H1 (cell line): Measurements from ENCODE around the gene ZHX3. TPM values are rescaled to one million over a fixed set of nuclear protein-coding genes. Genes with fewer than 3 reads are reported as not detected.

Experiments used
- CTCF ChIA-PET: fragments of 300-600 bp; sonication (Branson Sonifier 250); formaldehyde crosslinking; loops from one replicate; lab custom pipeline; 2021; ENCODE audit not compliant: partially characterized antibody; lab: Charles Lee
- POLR2A ChIA-PET: fragments of 300-600 bp; sonication (Branson Sonifier 250); formaldehyde crosslinking; loops from one replicate; lab custom pipeline; 2021; ENCODE audit warnings: inconsistent platforms; ENCODE audit not compliant: partially characterized antibody; lab: Charles Lee
- DNase-seq, 2 experiments: peaks; one replicate each; pipeline versions ENCODE4 v3.0.0 to v3.0.0-alpha.2; 2010 to 2022; ENCODE audit warnings: low spot score in 2 of 2, low read depth in 1 of 2, mixed read lengths in 1 of 2
- FAIRE-seq: peaks from 2 replicates; lab custom pipeline; 2011; peaks lifted over from hg19 to GRCh38; lab: Jason Lieb, UNC
- H2AFZ ChIP-seq: 2 replicates; pipeline ENCODE4 v1.8.1; 2012; ENCODE audit warnings: low read length, inconsistent platforms
- H2AK5ac ChIP-seq: 2 replicates; pipeline ENCODE4 v1.6.1; 2013; ENCODE audit warnings: low read depth, low read length
- H2BK120ac ChIP-seq: replicated peaks from 2 replicates; pipeline ENCODE3; 2013; ENCODE audit warnings: low read depth, low read length, inconsistent platforms
- H2BK12ac ChIP-seq: 2 replicates; pipeline ENCODE4 v1.6.1; 2013; ENCODE audit warnings: low read depth, low read length
- H2BK15ac ChIP-seq: 2 replicates; pipeline ENCODE4 v1.6.1; 2013; ENCODE audit warnings: low read length
- H2BK20ac ChIP-seq: 2 replicates; pipeline ENCODE4 v1.6.1; 2013; ENCODE audit warnings: low read length
- H2BK5ac ChIP-seq: 2 replicates; pipeline ENCODE4 v1.6.1; 2013; ENCODE audit warnings: low read depth, low read length
- H3K14ac ChIP-seq: 2 replicates; pipeline ENCODE4 v1.6.1; 2013; ENCODE audit warnings: inconsistent platforms; ENCODE audit not compliant: insufficient read length
- H3K18ac ChIP-seq: 2 replicates; pipeline ENCODE4 v1.6.1; 2013; ENCODE audit warnings: low read length; ENCODE audit errors: extremely low read depth
- H3K23ac ChIP-seq: 2 replicates; pipeline ENCODE4 v1.6.1; 2013; ENCODE audit warnings: inconsistent platforms; ENCODE audit not compliant: insufficient read length
- H3K23me2 ChIP-seq: 2 replicates; pipeline ENCODE4 v1.6.1; 2013; ENCODE audit warnings: low read depth, low read length
- H3K27ac ChIP-seq: 2 replicates; pipeline ENCODE4 v1.6.1; 2011; ENCODE audit warnings: low read depth, low read length, inconsistent platforms
- H3K27me3 ChIP-seq, 4 experiments: replicated peaks in 1 of 4; 1 replicate in 1 of 4; 2 replicates in 3 of 4; pipeline versions ENCODE4 v1.6.1 to v1.8.1; 2011 to 2013; ENCODE audit warnings: low read length in 3 of 4, mild to moderate bottlenecking in 3 of 4, inconsistent platforms in 2 of 4, mixed read lengths in 2 of 4, moderate library complexity in 1 of 4; ENCODE audit not compliant: control insufficient read depth in 3 of 4, insufficient read depth in 3 of 4; ENCODE audit errors: extremely low read depth in 1 of 4
- H3K36me3 ChIP-seq, 4 experiments: 2 replicates each; pipeline versions ENCODE4 v1.6.1 to v1.8.1; 2011 to 2013; ENCODE audit warnings: mild to moderate bottlenecking in 4 of 4, low read length in 3 of 4, moderate library complexity in 2 of 4, control low read depth in 1 of 4, inconsistent platforms in 1 of 4; ENCODE audit not compliant: insufficient read depth in 4 of 4, control insufficient read depth in 2 of 4
- H3K4ac ChIP-seq: replicated peaks from 2 replicates; pipeline ENCODE3; 2013; ENCODE audit warnings: low read length, low read depth, mixed read lengths, inconsistent platforms; ENCODE audit not compliant: insufficient read length
- H3K4me1 ChIP-seq, 4 experiments: replicated peaks in 1 of 4; 1 replicate in 1 of 4; 2 replicates in 3 of 4; pipeline versions ENCODE4 v1.6.1 to v1.8.1; 2011 to 2013; ENCODE audit warnings: low read length in 3 of 4, inconsistent platforms in 2 of 4, mixed read lengths in 1 of 4; ENCODE audit not compliant: insufficient read depth in 4 of 4, control insufficient read depth in 3 of 4
- H3K4me2 ChIP-seq, 2 experiments: 2 replicates each; pipeline versions ENCODE4 v1.6.1 to v1.8.1; 2011 to 2013; ENCODE audit warnings: low read depth in 2 of 2, low read length in 2 of 2, control low read depth in 1 of 2, inconsistent platforms in 1 of 2, mild to moderate bottlenecking in 1 of 2; ENCODE audit not compliant: insufficient read depth in 1 of 2
- H3K4me3 ChIP-seq, 4 experiments: fragments of 200-600, 300-600 bp in 1 of 4; sonication (generic), shearing (Covaris generic), sonication (Bioruptor Twin) in 1 of 4; 2 replicates each; pipeline versions ENCODE4 v1.5.1 to v1.8.1; 2011 to 2016; ENCODE audit warnings: low read length in 4 of 4, low read depth in 3 of 4, control low read depth in 2 of 4, inconsistent platforms in 2 of 4, mild to moderate bottlenecking in 2 of 4, mixed read lengths in 1 of 4, moderate library complexity in 1 of 4; ENCODE audit not compliant: insufficient read depth in 2 of 4; ENCODE audit errors: extremely low read depth in 1 of 4
- H3K56ac ChIP-seq: replicated peaks from 2 replicates; pipeline ENCODE3; 2013; ENCODE audit warnings: low read depth, mild to moderate bottlenecking, mixed read lengths, low read length, inconsistent platforms; ENCODE audit not compliant: insufficient read length
- H3K79me1 ChIP-seq: 2 replicates; pipeline ENCODE4 v1.6.1; 2013; ENCODE audit warnings: low read depth, low read length, control low read depth
- H3K79me2 ChIP-seq, 2 experiments: 2 replicates each; pipeline versions ENCODE4 v1.6.1 to v1.8.1; 2012 to 2013; ENCODE audit warnings: low read length in 2 of 2, mild to moderate bottlenecking in 2 of 2, inconsistent platforms in 1 of 2; ENCODE audit not compliant: insufficient read depth in 2 of 2, control insufficient read depth in 1 of 2
- H3K9ac ChIP-seq, 4 experiments: replicated peaks in 1 of 4; 1 replicate in 1 of 4; 2 replicates in 3 of 4; pipeline versions ENCODE4 v1.6.1 to v1.8.1; 2011 to 2013; ENCODE audit warnings: low read depth in 3 of 4, low read length in 3 of 4, control low read depth in 2 of 4, mild to moderate bottlenecking in 2 of 4, moderate library complexity in 2 of 4, inconsistent platforms in 1 of 4; ENCODE audit errors: extremely low read depth in 1 of 4
- H3K9me3 ChIP-seq, 2 experiments: 2 replicates each; pipeline versions ENCODE4 v1.6.1 to v1.8.1; 2012 to 2013; ENCODE audit warnings: mild to moderate bottlenecking in 2 of 2, moderate library complexity in 2 of 2, control low read depth in 1 of 2, inconsistent platforms in 1 of 2, low read depth in 1 of 2, low read length in 1 of 2, mixed read lengths in 1 of 2; ENCODE audit not compliant: insufficient read depth in 2 of 2
- H4K20me1 ChIP-seq, 2 experiments: replicated peaks in 1 of 2; 2 replicates each; pipeline versions ENCODE3 to v1.8.1; 2011 to 2013; ENCODE audit warnings: inconsistent platforms in 2 of 2, low read length in 2 of 2, mild to moderate bottlenecking in 1 of 2; ENCODE audit not compliant: insufficient read depth in 2 of 2, control insufficient read depth in 1 of 2
- H4K5ac ChIP-seq: 2 replicates; pipeline ENCODE4 v1.6.1; 2013; ENCODE audit warnings: low read length, low read depth, mixed read lengths, inconsistent platforms; ENCODE audit not compliant: insufficient read length
- H4K8ac ChIP-seq: 2 replicates; pipeline ENCODE4 v1.8.0; 2013; ENCODE audit warnings: mild to moderate bottlenecking, moderate library complexity, low read length, inconsistent platforms; ENCODE audit not compliant: insufficient read depth; ENCODE audit errors: extremely low read depth
- H4K91ac ChIP-seq: replicated peaks from 2 replicates; pipeline ENCODE3; 2013; ENCODE audit warnings: low read length, mixed read lengths, inconsistent platforms; ENCODE audit not compliant: insufficient read length
- BCL11A ChIP-seq, 2 experiments: IDR thresholded peaks; one replicate each; pipeline ENCODE4 v1.6.1; 2011; ENCODE audit warnings: low read depth in 2 of 2, low read length in 2 of 2, mild to moderate bottlenecking in 2 of 2
- EGR1 ChIP-seq: IDR thresholded peaks from 2 replicates; pipeline ENCODE4 v1.6.1; 2011; ENCODE audit warnings: low read depth, low read length, borderline replicate concordance
- POLR2AphosphoS5 ChIP-seq: IDR thresholded peaks from 2 replicates; pipeline ENCODE4 v1.6.1; 2011; ENCODE audit warnings: low read depth, low read length
- POU5F1 ChIP-seq: IDR thresholded peaks from 2 replicates; pipeline ENCODE4 v1.6.1; 2011; ENCODE audit warnings: low read depth, mild to moderate bottlenecking, low read length, moderate library complexity
- RNF2 ChIP-seq: fragments of 200-900, 300-1000 bp; sonication (generic); IDR thresholded peaks from 2 replicates; pipeline ENCODE4 v1.7.1; 2016; ENCODE audit warnings: borderline replicate concordance, low read depth, mild to moderate bottlenecking, antibody characterized with exemption, low read length; ENCODE audit not compliant: poor library complexity, severe bottlenecking; ENCODE audit errors: missing control alignments
- SP1 ChIP-seq: IDR thresholded peaks from 2 replicates; pipeline ENCODE4 v1.6.1; 2011; ENCODE audit warnings: low read depth, low read length
- WGBS, 2 experiments: shearing (Covaris generic) in 1 of 2; methylation state at CpG; one replicate each; pipeline versions ENCODE4 v1.1.6 to v1.1.7; 2013 to 2015; ENCODE audit warnings: low lambda C conversion rate in 2 of 2, mixed read lengths in 2 of 2, inconsistent platforms in 1 of 2, low coverage in 1 of 2, missing lambda C conversion rate in 1 of 2; ENCODE audit not compliant: insufficient replicate concordance in 2 of 2, insufficient coverage in 1 of 2, insufficient read length in 1 of 2; ENCODE audit errors: extremely low coverage in 1 of 2, missing lambda C conversion rate in 1 of 2; 5-methylcytosine and 5-hydroxymethylcytosine counted together
- polyA plus RNA-seq, 7 experiments: library from polyadenylated mRNA; depleted of rRNA in 3 of 7; stranded (reverse) in 5 of 7; unstranded in 2 of 7; fragments of >200 nt in 5 of 7; fragments of 200-250 nt in 2 of 7; gene quantifications; 1 replicate in 5 of 7; 2 replicates in 1 of 7; 4 replicates in 1 of 7; pipeline versions ENCODE4 v1.2.1 to v1.2.3, GENCODE V29; 2011 to 2013; ENCODE audit warnings: missing spikeins in 2 of 7, mixed read lengths in 2 of 7
- total RNA-seq: library from RNA; stranded (reverse); fragmentation: NEBNext Ultra II Directional; extraction: Animal tissue kit (Norgen Biotek cat#: 25700); gene quantifications from 2 replicates; pipeline ENCODE4 v1.2.1, GENCODE V29; 2021
- TF ChIP-seq, protein P1 (sequence below): IDR thresholded peaks from 2 replicates; pipeline ENCODE4 v1.6.1; 2012; ENCODE audit warnings: inconsistent platforms

The ZHX3 gene
- total and polyA plus RNA-seq, 2 of the 8 experiments (the other 6 are each of a cell fraction or from before 2014, with no cell fraction given): 1.00 to 7.8 TPM

DNA sequence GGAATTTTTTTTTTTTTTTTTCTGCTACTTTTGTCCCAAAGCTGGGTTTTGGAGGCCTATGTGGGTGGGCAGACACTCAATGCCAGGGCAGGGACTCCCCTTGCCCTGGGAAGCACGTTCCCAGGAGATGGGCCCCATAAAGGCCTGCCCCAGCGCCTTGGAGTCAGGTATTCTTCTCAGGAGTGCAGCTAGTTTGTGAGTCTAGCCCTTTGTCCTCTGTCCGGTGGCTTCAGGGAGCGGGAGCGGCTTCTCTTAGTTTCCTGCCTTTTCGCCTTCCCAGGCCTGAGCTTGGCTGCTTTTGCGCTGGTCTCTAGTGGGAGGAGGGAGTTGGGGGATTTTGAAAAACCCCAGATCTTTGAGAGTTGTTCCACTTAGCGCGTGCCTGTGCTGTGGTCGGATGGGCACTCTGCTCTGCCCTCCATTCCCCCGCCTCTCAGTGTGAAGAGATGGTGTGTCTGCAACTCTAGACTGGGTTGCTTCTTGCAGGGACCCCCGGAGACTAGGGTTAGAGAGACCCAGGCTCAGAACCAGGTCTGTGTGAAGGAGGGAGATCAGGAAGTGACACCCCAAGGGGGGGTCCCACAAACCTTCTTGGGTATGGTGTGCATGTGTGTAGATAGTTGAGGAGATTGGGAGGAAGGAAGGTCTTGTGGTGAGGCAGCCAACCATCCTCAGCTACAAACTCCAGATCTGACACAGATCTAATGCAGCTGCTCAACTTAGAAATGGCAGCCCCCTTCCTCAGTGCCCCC, 178.9 kb downstream of the ZHX3 start:
- TF ChIP-seq POLR2AphosphoS5 (no peak), BCL11A (IDR thresholded peaks at IDR 0.05; ENCODE audit: low read depth in 2 of 2, low read length in 2 of 2) (no peak), POU5F1 (no peak), RNF2 (no peak), SP1 (no peak), EGR1 (no peak)
- TF ChIP-seq, protein P1, sequence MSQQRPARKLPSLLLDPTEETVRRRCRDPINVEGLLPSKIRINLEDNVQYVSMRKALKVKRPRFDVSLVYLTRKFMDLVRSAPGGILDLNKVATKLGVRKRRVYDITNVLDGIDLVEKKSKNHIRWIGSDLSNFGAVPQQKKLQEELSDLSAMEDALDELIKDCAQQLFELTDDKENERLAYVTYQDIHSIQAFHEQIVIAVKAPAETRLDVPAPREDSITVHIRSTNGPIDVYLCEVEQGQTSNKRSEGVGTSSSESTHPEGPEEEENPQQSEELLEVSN: no peak
- Histone ChIP-seq H3K4me3 (peak overlapping the region; percentile 80 to 97 (median 90)), H4K20me1 (peaks cover 24 to 39% of the 10 kb centered on the region in 2 experiments), H2AFZ (no peak overlapping the region), H3K27ac (peak overlapping the region; percentile 63), H3K4me1 (peaks cover 25 to 47% (median 30%) of the 10 kb centered on the region in 4 experiments), H3K4me2 (peak overlapping the region; percentile 88 to 97), H3K79me2 (peaks cover 55 to 58% of the 10 kb centered on the region in 2 experiments), H3K23me2 (peaks cover 13% of the 10 kb centered on the region; the same call in 1 of the 2 replicates), H2AK5ac (no peak overlapping the region), H3K4ac (no peak overlapping the region), H3K18ac (peak overlapping the region; percentile 95), H4K91ac (no peak overlapping the region), H3K9ac (peak overlapping the region; percentile 90 to 96 (median 94)), H4K5ac (no peak overlapping the region), H3K56ac (peak overlapping the region; percentile 27), H3K36me3 (peaks cover 0 to 4% (median 0%) of the 10 kb centered on the region in 4 experiments; a peak in 1 of 8 replicates), H2BK15ac (0 out of 2 replicates have a peak overlapping the region, but pooled peaks have one; percentile 22), H2BK5ac (peak overlapping the region; percentile 32; the same call in 1 of the 2 replicates), H2BK120ac (no peak overlapping the region), H3K79me1 (peaks cover 23% of the 10 kb centered on the region; the same call in 1 of the 2 replicates), H3K27me3 (peaks cover 0 to 9% (median 2%) of the 10 kb centered on the region in 4 experiments; a peak in 3 of 7 replicates), H4K8ac (no peak overlapping the region), H2BK20ac (no peak overlapping the region), H3K9me3 (no peaks in the 10 kb centered on the region), H3K23ac (no peak overlapping the region), H3K14ac (no peak overlapping the region), H2BK12ac (no peak overlapping the region)
- DNase-seq (no peak), FAIRE-seq (no peak)
- ChIA-PET CTCF (interaction anchor here (0.6 to 3.2 kb wide), 7 partner anchors 9 to 172 kb away, joined by 3 to 10 read pairs (median 4); no protein-coding TSS in a partner anchor), POLR2A (interaction anchor here (0.8 to 3.1 kb wide), 17 partner anchors 7 to 202 kb away, joined by 3 to 15 read pairs (median 5); partner anchors contain the start of genes LPIN3 and TOP1)
- WGBS, 2 experiments: 38% methylated on average over 12 of the region's 12 CpGs; no CpG with 5 or more reads in 1 of the 2 experiments
